Thoracic aorta (tissue), 2 donors: ENCODE measurements around the gene CPNE2. TPM values are rescaled to one million over a fixed set of nuclear protein-coding genes. Genes with fewer than 3 reads are reported as not detected.

Source experiments
- ATAC-seq: fragments of 150-250 bp; one replicate; pipeline ENCODE4 v1.8.0; 2017; ENCODE audit warnings: low read depth; ENCODE audit not compliant: insufficient number of reproducible peaks, low FRiP score
- DNase-seq: peaks from one replicate; pipeline ENCODE4 v3.0.0-alpha.2; 2020; ENCODE audit warnings: low spot score
- H3K27ac ChIP-seq, 2 donors: fragments of 200-600 bp; sonication (generic); 1 replicate in 1 of 2; 2 replicates in 1 of 2; pipeline ENCODE4 v1.5.1; 2016; ENCODE audit warnings: mild to moderate bottlenecking in 2 of 2, moderate library complexity in 2 of 2
- H3K27me3 ChIP-seq: fragments of 200-600 bp; sonication (generic); replicated peaks from 2 replicates; pipeline ENCODE4 v1.6.0; 2016; ENCODE audit warnings: mild to moderate bottlenecking; ENCODE audit not compliant: insufficient read depth
- H3K36me3 ChIP-seq: fragments of 200-600 bp; sonication (generic); one replicate; pipeline ENCODE4 v1.5.1; 2016
- H3K4me1 ChIP-seq, 2 donors: fragments of 200-600 bp; sonication (generic); 1 replicate in 1 of 2; 2 replicates in 1 of 2; pipeline versions ENCODE4 v1.5.1 to v1.6.0; 2016; ENCODE audit warnings: low read depth in 2 of 2, mild to moderate bottlenecking in 1 of 2; ENCODE audit not compliant: control insufficient read depth in 1 of 2
- H3K4me3 ChIP-seq: fragments of 200-600 bp; sonication (generic); 2 replicates; pipeline ENCODE4 v1.5.1; 2016; ENCODE audit warnings: mild to moderate bottlenecking
- H3K9me3 ChIP-seq: fragments of 200-600 bp; sonication (generic); 2 replicates; pipeline ENCODE4 v1.5.1; 2016
- CTCF ChIP-seq: fragments of 200-600 bp; sonication (generic); IDR thresholded peaks from one replicate; pipeline ENCODE4 v1.5.1; 2019; ENCODE audit warnings: antibody characterized with exemption
- total RNA-seq, 2 donors: library from RNA; depleted of rRNA; stranded (reverse); fragments of >200 nt; gene quantifications; one replicate each; pipeline versions ENCODE4 v1.1.0 to v1.2.3, GENCODE V29; 2016

CPNE2 gene
- total RNA-seq, 2 donors from 2014 or later, result 28.3 to 47.4 TPM

GRCh38 chr16:57077714-57078113 lies 14.7 kb upstream of the CPNE2 start:
- DNase-seq, result no peak
- no peaks in the 10 kb centered on the region for H3K36me3 ChIP-seq
- no peak for TF ChIP-seq CTCF

GRCh38 chr16:57081744-57082143 lies 10.6 kb upstream of the CPNE2 start:
- no peak for ATAC-seq
- Histone ChIP-seq H3K4me1 (no peaks in the 10 kb centered on the region), H3K9me3 (no peaks in the 10 kb centered on the region), H3K27ac (no peak overlapping the region), H3K4me3 (no peak overlapping the region), H3K27me3 (no peaks in the 10 kb centered on the region), H3K36me3 (no peaks in the 10 kb centered on the region)
- DNase-seq, result no peak
- TF ChIP-seq CTCF, result no peak

More at GRCh38 chr16:57077714-57078113, 14.7 kb upstream of the CPNE2 start:
- ATAC-seq, result no peak
- Histone ChIP-seq H3K4me1 (no peaks in the 10 kb centered on the region), H3K27me3 (no peaks in the 10 kb centered on the region), H3K4me3 (no peak overlapping the region), H3K27ac (no peak overlapping the region), H3K9me3 (no peaks in the 10 kb centered on the region)

GRCh38 chr16:57082664-57083063 lies 9.7 kb upstream of the CPNE2 start:
- no peak overlapping the region for H3K4me3 ChIP-seq
- no peaks in the 10 kb centered on the region for H3K9me3 ChIP-seq
- H3K27me3 ChIP-seq, result no peaks in the 10 kb centered on the region
- no peaks in the 10 kb centered on the region for H3K4me1 ChIP-seq
- ATAC-seq (no peak), DNase-seq (no peak)
- no peak for TF ChIP-seq CTCF
- H3K36me3 ChIP-seq, result no peaks in the 10 kb centered on the region
- no peak overlapping the region for H3K27ac ChIP-seq

- Histone ChIP-seq H3K4me3 (no peak overlapping the region), H3K36me3 (no peaks in the 10 kb centered on the region), H3K4me1 (no peaks in the 10 kb centered on the region), H3K27me3 (no peaks in the 10 kb centered on the region), H3K27ac (no peak overlapping the region), H3K9me3 (no peaks in the 10 kb centered on the region)
- ATAC-seq (no peak), DNase-seq (no peak)
- no peak for TF ChIP-seq CTCF
Measured at GRCh38 chr16:57083485-57084126, 8.8 kb upstream of the CPNE2 start.

- TF ChIP-seq CTCF, result peak; percentile 98
- Histone ChIP-seq H3K36me3 (no peaks in the 10 kb centered on the region), H3K4me1 (no peaks in the 10 kb centered on the region), H3K9me3 (no peaks in the 10 kb centered on the region), H3K27ac (no peak overlapping the region), H3K27me3 (no peaks in the 10 kb centered on the region), H3K4me3 (no peak overlapping the region)
- ATAC-seq, result no peak
- peak; percentile 17 for DNase-seq
Measured at GRCh38 chr16:57084257-57084770, 8.1 kb upstream of the CPNE2 start.
